Panc1 (cell line): ENCODE measurements around the gene BCL11B. TPM values are rescaled to one million over a fixed set of nuclear protein-coding genes. Genes with fewer than 3 reads are reported as not detected.

ENCODE experiments used
- ATAC-seq: fragments of 200-7000 bp; cut with Tn5 transposase; 2 replicates; pipeline ENCODE4 v1.9.1; 2020; ENCODE audit warnings: mild to moderate bottlenecking, moderate library complexity
- BruUV-seq: library from RNA; stranded (reverse); fragments of 400-500 nt; replicated peaks from 2 replicates; lab custom pipeline; 2021; lab: Mats Ljungman, UMichigan
- CTCF ChIA-PET: fragments of 300-600 bp; sonication (Branson Sonifier 250); formaldehyde crosslinking; loops from one replicate; lab custom pipeline; 2022; ENCODE audit warnings: antibody characterized with exemption; lab: Charles Lee
- POLR2A ChIA-PET: fragments of 300-600 bp; sonication (Branson Sonifier 250); formaldehyde crosslinking; loops from one replicate; lab custom pipeline; 2022; ENCODE audit warnings: antibody characterized with exemption; lab: Charles Lee
- DNase-seq: peaks from one replicate; pipeline ENCODE4 v3.0.0-alpha.2; 2010; ENCODE audit warnings: low read depth, low spot score
- H3K27ac ChIP-seq: 2 replicates; pipeline ENCODE4 v1.5.1; 2011; ENCODE audit warnings: mild to moderate bottlenecking, low read length, inconsistent platforms
- H3K27me3 ChIP-seq: fragments of 200-500 bp; sonication (Bioruptor generic); 2 replicates; pipeline ENCODE4 v1.6.0; 2014; ENCODE audit warnings: low read length, inconsistent platforms; ENCODE audit not compliant: control insufficient read depth, insufficient read depth
- H3K36me3 ChIP-seq: fragments of 200-500 bp; sonication (Bioruptor generic); 2 replicates; pipeline ENCODE4 v1.5.1; 2014; ENCODE audit warnings: inconsistent platforms, mild to moderate bottlenecking, low read length, moderate library complexity; ENCODE audit not compliant: control insufficient read depth, insufficient read depth
- H3K4me1 ChIP-seq: 2 replicates; pipeline ENCODE4 v1.5.1; 2011; ENCODE audit warnings: inconsistent platforms, mild to moderate bottlenecking, low read length, moderate library complexity; ENCODE audit not compliant: control insufficient read depth, insufficient read depth
- H3K4me3 ChIP-seq, 2 experiments: 2 replicates each; pipeline ENCODE4 v1.5.1; 2011 to 2012; ENCODE audit warnings: low read depth in 2 of 2, low read length in 2 of 2, mild to moderate bottlenecking in 2 of 2, inconsistent platforms in 1 of 2, moderate library complexity in 1 of 2
- H3K9me3 ChIP-seq: fragments of 200-500 bp; sonication (Bioruptor generic); 2 replicates; pipeline ENCODE4 v1.5.1; 2014; ENCODE audit warnings: low read depth, mild to moderate bottlenecking, inconsistent platforms, low read length, moderate library complexity; ENCODE audit not compliant: control insufficient read depth, insufficient read depth
- POLR2AphosphoS5 ChIP-seq: IDR thresholded peaks from 2 replicates; pipeline ENCODE4 v1.6.1; 2012; ENCODE audit warnings: mild to moderate bottlenecking, low read depth, low read length, moderate library complexity
- REST ChIP-seq, 2 experiments: IDR thresholded peaks; 2 replicates each; pipeline ENCODE4 v1.6.1; 2011 to 2012; ENCODE audit warnings: low read depth in 2 of 2, control low read depth in 1 of 2, low read length in 1 of 2, mild to moderate bottlenecking in 1 of 2, moderate library complexity in 1 of 2; ENCODE audit not compliant: insufficient read depth in 1 of 2
- SIN3A ChIP-seq: IDR thresholded peaks from 2 replicates; pipeline ENCODE4 v1.6.1; 2012; ENCODE audit warnings: low read depth, mild to moderate bottlenecking, low read length, moderate library complexity, borderline replicate concordance; ENCODE audit not compliant: insufficient read depth
- TCF7L2 ChIP-seq: IDR thresholded peaks from 2 replicates; pipeline ENCODE4 v1.6.1; 2011; ENCODE audit warnings: mild to moderate bottlenecking, low read depth, low read length, inconsistent platforms
- in situ Hi-C: cut with HindIII; loops from 2 replicates; pipeline ENCODE4 v1.10.0; 2016; ENCODE audit warnings: low sequenced_read_pairs, low pct_unique_long_range_greater_than_20kb
- intact Hi-C: fragments of 100-400 bp; cut with micrococcal nuclease; formaldehyde crosslinking; loops from one replicate; pipeline ENCODE4 v1.10.0; 2022; ENCODE audit not compliant: unreplicated experiment
- total RNA-seq: library from RNA; stranded (reverse); gene quantifications from one replicate; pipeline ENCODE4 v1.2.1, GENCODE V29; 2021; ENCODE audit not compliant: unreplicated experiment

BCL11B gene
- total RNA-seq, 1 experiment from 2014 or later = 0.23 TPM

- no peak for ATAC-seq
- Histone ChIP-seq H3K36me3 (no peaks in the 10 kb centered on the region), H3K27ac (no peak overlapping the region), H3K4me3 (no peak overlapping the region), H3K4me1 (no peaks in the 10 kb centered on the region; the same call in 1 of the 2 replicates), H3K27me3 (peaks cover 12% of the 10 kb centered on the region; the same call in 1 of the 2 replicates), H3K9me3 (no peaks in the 10 kb centered on the region)
- in situ Hi-C loops (no loop called here), intact Hi-C loops (no loop called here)
- ChIA-PET POLR2A (no interaction called here), CTCF (no interaction called here)
- BruUV-seq = no TSS peak
- TF ChIP-seq TCF7L2 (no peak), SIN3A (no peak), REST (IDR thresholded peaks at IDR 0.05; ENCODE audit: insufficient read depth in 1 of 2, low read depth in 2 of 2, low read length in 1 of 2) (no peak), POLR2AphosphoS5 (no peak)
- no peak for DNase-seq
These were observed 4.5 kb upstream of the BCL11B start for GRCh38 chr14:99276482-99276881.

DNA sequence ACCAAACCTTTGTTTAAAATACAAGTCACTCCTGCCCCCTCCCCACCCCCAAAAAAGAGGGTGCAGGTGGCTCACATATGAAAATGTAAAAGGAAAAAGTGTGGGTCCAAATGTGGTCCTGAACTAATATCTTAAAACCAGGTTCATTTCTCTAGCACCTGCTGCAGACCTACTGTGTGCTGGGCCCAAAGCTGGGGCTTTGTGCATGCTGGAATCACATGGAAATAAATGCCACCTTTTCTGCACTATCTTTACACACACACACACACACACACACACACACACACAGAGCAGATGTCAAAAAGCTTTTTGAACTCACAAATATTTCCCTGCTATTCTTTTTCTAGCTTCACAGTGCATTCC lies 3.2 kb upstream of the BCL11B start:
- Histone ChIP-seq H3K36me3 (no peaks in the 10 kb centered on the region), H3K4me1 (no peaks in the 10 kb centered on the region; the same call in 1 of the 2 replicates), H3K9me3 (no peaks in the 10 kb centered on the region), H3K27me3 (peaks cover 16% of the 10 kb centered on the region; the same call in 1 of the 2 replicates), H3K4me3 (no peak overlapping the region), H3K27ac (no peak overlapping the region)
- ChIA-PET POLR2A (no interaction called here), CTCF (no interaction called here)
- DNase-seq = no peak
- in situ Hi-C loops = no loop called here
- intact Hi-C loops = no loop called here
- TF ChIP-seq REST (IDR thresholded peaks at IDR 0.05; ENCODE audit: insufficient read depth in 1 of 2, low read depth in 2 of 2, low read length in 1 of 2) = no peak
- no peak for TF ChIP-seq SIN3A
- TF ChIP-seq TCF7L2 = no peak
- no peak for ATAC-seq
- no TSS peak for BruUV-seq
